Fibroblast of skin of left biceps (primary cell): ENCODE data around the gene MED28.
"Not testable (repeated sequence)": the region's sequence is repeated elsewhere in the genome, so short reads cannot be mapped to it uniquely, and the experiment has no call there.

Experiments used
- DNase-seq, 2 experiments: peaks; one replicate each; pipeline ENCODE4 v3.0.0-alpha.2; 2013; ENCODE audit warnings: low read depth in 2 of 2

MED28 gene, protein sequence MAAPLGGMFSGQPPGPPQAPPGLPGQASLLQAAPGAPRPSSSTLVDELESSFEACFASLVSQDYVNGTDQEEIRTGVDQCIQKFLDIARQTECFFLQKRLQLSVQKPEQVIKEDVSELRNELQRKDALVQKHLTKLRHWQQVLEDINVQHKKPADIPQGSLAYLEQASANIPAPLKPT

DNA sequence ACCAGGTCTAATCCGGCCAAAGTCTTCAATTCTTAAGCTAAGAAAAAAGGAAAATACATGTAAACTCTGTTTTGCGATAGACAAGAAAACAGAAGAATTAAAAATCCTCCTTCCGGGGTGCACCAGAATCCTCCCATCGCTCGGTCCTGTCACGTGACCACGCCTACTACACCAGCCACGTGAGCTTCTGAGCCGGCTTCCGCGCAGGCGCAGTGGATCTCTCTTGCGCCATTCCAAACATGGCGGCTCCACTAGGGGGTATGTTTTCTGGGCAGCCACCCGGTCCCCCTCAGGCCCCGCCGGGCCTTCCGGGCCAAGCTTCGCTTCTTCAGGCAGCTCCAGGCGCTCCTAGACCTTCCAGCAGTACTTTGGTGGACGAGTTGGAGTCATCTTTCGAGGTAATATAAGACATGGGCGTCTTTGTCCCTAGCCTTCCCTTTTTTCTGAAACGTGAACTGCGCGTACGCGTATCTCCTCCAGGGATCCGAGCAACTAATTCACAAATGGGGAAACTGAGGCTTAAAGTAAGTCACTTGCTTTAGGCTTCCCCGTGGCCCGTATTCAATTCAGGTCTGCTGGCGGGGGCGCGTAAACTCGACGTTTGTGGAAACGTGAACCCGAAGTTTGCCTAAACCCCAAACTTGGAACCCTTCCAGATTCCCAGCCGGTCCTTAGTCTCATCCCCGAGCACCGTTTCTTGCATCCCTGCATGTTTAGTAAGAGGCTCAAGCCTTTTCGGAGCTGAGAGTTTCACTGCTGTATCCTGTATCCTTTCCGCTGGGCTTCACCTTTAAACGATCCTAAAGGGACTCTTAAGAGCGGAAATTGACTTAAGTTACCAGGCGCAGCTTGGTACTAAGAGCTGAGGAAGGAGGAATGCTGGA is at the start of gene MED28:
Gene MED28 (plus strand): TSS at position 226 of the 884 bp plus-strand sequence. CDS start 14 bp downstream, at position 240.
- peak; percentile 84 for DNase-seq

DNA sequence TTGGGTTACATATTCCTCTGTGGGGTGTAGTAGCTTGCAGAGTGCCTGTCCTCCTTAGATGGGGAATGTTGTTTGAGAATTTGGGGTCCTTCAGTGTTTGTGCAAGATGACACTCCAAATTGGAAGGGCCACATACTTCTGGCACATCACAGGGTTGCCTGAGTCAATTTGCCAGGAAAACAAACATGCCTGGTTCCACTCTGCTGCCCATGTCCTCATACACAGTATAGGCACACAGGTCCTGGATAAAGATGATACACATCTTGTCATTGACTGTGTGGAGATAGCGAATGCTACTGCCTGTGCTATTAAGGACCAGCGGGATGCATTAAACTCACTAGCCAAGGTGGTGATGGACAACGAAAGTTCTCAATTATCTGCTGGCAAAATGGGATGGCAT is 48.6 kb upstream of the MED28 start:
- DNase-seq, result no peak

DNA sequence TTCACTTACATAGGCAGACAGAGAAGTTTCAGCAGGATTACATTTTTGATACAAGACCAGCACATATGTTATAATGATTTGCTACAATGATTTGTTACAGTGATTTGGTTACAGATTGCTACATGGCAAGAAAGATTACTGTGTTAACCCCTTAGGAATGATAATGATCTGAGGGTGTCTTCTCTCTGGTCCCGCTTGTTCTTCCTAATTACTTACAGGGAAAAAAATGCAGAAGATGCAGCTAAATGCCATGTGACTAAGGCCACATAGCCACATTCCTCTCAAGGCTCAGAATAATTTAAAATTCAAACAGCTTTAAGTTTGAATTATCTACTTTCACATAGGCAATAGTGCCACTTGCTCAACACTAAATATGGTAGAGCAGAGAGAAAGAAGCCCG is 47.2 kb upstream of the MED28 start:
- DNase-seq, result peak; percentile 72 to 78

DNA sequence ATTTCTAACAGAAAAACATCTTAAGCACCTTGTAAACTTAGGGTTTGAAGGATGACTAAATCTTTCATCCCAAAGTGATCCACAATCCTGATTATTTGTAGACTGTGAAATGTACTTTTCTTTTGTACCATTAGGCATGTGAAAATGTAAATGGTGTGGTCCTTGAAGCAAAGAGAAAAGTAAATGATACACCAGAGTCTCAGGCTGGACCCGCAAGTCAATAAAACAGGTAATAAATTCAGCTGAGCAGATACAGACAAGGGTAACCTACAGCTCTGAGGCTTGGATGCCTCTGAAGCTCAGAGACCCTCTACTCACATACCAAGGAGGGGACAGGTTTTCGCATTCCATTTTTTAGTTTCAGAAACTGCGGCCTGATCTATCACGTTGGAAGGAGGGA is 40.2 kb upstream of the MED28 start:
- no peak for DNase-seq

DNA sequence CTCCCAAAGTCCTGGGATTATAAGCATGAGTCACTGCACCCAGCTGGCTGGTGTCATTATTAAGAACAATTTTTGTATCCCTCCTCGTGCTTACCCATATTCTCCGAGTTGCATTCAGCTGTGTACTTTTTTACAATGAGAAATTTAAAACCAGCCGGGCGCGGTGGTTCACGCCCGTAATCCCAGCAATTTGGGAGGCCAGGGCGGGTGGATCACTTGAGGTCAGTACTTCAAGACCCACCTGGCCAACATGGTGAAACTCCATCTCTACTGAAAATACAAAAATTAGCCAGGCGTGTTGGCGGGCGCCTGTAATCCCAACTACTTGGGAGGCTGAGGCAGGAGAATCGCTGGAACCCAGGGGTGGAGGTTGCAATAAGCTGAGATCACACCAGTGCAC is 39.3 kb upstream of the MED28 start:
- DNase-seq, result not testable (repeated sequence)

DNA sequence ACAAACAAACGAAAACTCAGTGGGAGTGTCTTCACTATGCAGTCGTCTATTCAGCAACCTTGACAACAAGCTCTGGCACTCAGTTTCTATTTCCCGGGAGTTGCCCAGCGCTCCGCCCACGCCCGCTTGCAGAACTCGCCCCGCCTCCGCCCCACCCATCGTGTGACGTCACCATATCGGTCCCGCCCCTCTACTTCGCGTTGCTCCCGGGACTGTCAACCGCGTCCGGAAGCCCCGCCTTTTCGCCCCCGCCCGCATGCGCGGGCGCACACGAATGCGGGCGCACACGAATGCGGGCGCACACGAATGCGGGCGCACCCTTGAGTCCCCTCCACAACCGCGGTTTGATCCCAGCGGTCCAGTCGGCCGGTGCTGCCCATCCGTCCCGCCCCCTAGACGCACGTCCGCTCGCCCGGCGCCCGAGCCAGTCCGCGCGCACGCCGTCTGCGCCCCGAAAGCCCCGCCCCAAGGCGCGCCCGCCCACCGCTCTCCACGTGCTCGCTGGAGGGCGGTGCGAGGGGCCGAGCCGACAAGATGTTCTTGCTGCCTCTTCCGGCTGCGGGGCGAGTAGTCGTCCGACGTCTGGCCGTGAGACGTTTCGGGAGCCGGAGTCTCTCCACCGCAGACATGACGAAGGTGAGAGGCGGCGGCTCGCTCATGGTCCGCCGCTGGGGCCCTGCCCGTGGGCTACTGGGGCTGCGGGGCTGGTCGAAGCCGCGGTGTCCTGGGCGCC is 37.3 kb upstream of the MED28 start, which contains the start of gene LAP3:
Gene LAP3 (plus strand): TSS at position 267 of the 733 bp plus-strand sequence. CDS start 268 bp downstream, at position 535.
- DNase-seq, result peak; percentile 84 to 89

DNA sequence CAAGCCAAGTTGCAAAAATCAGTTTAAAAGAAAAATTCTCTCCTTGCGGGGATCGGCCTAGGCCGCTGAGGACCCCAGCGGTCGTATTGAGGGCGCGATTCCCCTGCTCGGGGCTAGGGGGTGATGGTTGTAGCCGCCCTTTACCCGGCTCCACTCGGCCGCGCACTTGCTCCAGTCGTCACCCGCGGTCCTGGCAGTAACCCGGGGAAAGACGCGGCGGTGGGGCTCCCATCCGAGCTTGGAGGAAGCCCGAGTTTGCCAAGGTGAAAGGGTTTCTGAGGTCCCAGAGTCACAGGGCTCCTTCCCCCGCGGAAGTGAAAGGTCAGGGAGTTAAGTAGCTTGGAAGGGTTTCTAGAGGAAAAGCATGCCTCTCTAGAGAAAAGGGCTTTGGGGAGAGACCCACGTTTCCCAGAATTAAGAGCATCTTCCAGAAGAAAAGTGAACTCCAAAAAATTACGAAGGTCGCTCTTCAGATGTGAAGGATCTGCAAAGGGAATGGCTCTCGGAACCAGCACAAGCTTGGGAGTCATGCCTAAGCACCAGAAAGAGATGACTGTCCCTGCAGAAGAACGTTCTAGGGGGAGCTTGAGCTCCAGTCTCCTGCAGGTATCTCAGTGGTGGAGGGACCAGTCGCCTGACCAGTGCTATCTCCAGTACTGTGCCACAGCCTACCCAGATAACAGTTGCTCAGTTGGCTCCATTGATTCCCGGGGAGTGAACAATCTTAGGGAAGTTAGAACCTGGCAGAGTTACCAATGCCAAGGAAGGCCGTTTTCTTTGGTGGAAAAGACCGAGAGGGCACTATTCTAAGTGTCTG is 36.6 kb upstream of the MED28 start:
- no peak for DNase-seq

DNA sequence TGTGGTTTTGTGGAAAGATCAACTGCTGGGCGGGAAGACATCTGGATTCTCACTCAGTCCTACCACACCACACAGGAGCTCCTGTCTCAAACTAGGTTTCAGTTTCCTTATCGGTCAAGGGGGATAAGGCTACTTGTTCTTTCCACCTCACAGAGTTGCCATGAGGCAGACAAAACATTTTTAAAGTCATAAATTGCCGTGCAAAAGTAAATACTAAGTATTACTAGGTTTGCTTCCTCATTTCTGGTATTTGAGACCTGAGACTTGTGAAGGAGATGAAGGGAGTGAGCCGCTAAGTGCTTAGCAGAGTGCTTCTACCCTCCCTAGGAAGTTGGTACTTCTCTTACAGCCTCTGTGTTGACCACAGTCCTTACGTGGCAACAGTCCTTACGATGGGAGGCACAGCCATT is 36.0 kb upstream of the MED28 start:
- no peak for DNase-seq

DNA sequence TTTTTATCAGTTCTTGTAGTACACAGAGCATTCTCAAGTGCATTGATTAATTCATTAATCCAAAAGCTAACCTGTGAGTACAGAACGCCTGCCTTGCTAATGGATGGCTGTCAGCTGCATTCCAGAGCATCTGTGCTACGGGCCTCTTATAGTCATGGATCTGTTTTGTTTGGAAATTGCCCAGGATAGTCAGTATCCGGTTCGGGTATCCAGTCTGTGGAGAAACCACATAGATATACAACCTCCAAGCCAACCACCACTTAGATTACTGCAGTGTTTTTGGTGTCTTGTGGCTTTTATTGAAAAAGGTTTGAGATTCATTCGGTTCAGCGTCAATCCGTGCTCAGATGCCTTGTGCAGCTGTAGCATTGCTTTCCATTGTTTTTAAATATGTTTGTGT is 33.5 kb upstream of the MED28 start:
- no peak for DNase-seq

DNA sequence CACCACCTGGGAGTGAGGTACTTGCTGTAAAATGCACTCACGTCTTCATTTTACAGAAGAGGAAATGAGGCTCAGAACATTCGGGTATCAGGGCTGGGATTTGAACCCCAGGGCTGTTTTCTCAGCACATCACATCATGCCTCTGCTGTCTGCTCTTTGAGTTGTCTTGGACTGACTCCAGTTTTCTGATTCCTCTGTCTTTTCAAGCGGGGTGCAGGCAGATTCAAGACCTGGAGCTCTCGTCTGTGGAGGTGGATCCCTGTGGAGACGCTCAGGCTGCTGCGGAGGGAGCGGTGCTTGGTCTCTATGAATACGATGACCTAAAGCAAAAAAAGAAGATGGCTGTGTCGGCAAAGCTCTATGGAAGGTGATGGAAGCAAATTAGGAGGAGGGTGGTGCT is 31.2 kb upstream of the MED28 start:
- DNase-seq, result no peak

DNA sequence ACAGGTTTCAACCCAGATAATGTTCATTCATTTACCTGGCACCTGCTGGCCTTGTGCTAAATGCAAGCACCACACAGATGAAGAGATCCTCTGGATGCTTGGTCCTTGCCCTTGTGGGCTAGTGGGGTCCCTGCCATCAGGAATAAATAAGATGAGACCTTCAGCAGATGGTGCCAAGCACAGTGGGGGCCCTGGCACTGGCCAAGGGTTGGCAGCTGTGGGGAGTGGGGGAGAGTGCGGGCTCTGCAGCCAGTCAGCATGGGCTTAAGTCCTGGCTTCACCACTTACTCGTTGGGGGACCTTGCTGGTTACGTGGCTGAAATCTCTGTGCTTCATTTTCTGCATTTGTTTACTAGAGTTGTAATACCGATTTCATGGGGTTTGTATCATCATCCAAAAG is 30.5 kb upstream of the MED28 start:
- DNase-seq, result no peak

DNA sequence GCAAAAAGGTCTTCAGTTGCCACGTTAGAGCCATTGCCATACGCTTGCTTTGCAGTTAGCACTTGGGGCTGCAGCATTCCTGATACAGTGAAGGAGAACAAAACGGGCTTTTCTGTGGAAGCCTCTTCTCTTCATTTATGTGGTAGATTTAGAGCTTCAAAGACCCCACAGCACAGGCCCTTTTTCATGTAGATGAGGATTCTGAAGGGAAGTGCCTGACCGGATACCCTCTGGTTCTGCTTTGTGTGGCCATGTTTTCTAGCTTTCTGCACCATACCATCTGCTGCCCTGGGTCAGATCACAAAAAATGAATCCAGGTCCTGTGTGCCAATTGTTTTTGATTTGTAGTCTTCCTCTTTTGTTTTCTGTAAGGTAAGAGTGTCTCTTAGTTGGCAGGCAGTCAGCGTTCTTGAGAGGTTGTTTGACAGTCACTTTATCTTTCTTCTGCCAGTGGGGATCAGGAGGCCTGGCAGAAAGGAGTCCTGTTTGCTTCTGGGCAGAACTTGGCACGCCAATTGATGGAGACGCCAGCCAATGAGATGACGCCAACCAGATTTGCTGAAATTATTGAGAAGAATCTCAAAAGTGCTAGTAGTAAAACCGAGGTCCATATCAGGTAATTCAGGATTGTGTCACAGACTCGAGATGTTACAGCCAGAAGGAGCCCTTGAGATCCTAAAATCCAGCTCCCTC is 29.8 kb upstream of the MED28 start:
- no peak for DNase-seq

DNA sequence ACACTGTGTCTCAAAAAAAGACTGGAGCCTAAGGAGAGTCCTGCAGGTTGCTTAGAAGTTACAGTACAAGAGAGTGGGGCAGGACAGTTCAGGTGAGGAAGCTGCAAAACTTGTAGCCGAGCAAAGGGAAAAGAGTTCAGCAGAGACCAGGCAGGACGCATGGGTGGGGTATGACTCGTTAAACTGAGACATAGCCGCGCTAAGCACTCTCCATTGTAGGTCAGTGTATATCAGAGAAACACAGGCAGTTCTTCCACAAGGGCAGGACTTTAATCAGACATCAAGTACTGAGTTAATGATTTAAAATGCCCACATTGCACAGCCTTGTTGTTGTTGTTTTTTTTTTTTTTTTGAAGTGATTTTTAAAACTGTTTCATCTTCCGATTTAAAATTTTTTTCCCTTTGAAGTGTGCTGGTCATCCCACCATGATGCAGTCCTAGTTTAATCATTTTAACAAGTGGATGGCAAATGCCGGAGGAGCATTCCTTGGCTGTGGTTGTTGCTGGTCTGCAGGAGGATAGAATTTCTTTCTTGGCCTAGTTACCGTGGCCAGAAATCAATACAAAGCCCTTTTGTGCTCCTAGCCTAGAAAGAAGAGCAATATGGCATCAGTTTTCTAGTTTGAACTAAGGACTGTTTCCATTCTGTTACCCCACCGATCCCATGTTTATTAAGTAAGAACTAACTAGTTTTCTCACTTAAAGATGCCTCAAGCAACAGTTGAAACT is 27.2 kb upstream of the MED28 start:
- no peak for DNase-seq

DNA sequence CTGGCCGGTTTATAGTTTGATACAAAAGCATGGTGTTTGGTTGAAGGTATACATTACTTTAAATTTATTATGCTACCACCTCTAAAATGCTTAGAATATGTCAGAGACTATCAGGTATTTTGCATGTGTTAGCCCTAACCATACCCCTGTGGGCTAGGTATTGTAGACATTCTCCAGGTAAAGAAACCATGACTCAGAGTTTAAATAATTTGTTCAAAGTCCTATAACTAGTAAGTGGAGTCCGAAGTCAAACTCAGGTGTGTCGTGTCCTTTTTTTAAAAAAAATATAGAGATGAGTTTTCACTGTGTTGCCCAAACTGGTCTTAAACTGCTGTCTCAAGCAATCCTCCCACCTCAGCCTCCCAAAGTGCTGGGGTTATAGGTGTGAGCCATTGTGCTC is 25.1 kb upstream of the MED28 start:
- no peak for DNase-seq

DNA sequence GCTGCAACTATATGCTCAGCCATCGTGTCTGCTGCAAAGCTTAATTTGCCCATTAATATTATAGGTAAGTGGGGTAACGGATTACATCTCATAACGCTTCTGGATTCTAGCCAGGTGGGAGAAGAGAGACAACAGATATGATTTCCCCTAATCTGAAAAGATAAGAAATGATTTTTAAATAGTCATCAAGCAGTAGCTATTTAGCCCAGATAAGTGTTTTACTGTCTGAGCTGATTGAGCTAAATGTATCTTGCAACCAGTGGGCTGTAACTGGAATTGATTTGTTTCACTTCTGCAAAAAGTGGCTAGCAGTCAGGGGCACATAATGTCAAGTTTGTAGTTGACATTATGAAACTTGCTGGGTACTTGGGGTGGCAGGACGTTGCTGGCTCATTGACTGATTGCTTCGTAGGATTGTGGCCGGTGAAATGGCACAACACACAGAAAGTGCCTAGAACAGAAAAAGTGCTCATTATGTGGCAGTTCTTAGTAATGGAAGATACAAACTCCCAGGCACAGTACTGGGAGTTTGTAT is 18.9 kb upstream of the MED28 start:
- DNase-seq, result no peak

DNA sequence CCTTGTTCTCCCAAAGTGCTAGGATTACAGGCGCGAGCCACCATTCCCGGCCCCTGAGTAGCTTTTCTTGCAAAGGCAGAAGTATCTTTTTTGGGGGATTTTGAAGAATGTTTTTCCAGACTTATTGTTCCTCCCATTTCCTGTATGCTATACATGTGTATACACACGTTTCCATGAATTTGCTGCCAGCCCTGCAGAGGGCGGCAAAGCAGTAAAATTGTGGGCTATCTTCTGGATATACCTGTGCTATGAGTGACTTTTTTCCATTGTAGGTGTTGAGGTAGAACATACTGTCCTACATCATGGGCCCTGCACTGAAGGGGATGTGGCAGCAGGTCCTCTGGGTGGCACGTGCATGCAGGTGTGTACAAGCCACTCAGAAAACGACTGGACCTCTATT is 16.9 kb upstream of the MED28 start:
- DNase-seq, result no peak

DNA sequence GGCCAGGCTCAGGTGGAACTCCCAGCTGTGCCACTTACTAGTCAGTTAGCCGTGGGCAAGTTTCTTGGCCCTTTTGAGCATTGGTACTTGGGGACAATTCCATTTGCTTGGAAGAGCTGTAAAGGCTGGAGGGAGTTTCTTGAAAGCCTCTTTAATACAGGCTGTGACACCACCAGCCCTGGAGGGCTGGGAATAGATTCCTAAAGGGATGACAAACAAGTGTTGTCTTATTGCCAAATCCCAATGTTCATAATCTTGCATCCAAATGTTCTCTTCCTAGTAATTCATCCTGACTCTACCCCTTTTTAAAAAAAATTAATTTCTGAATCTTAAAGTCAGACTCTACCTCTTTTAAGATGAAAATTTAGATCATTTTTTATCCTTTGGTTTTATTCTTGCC is 14.6 kb upstream of the MED28 start:
- DNase-seq, result no peak

DNA sequence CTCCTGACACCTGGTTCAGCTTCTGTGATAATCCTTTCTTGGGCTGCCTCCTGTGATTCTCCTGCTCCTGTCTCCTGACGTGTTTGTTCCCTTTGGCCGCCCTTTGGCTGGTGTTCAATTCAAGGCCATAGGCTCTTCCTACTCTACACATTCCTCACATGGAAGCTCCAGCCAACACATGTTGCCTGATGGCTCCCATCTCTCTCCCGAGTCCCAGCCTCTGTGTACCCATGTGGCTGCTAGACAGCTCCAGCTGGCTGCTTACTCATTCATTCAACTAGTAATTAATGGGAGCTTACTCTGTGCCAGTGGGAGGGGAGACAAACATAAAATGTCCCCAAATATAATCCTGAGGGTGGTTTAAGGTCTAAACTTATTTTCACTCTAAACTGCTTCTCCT is 9.2 kb upstream of the MED28 start:
- no peak for DNase-seq

DNA sequence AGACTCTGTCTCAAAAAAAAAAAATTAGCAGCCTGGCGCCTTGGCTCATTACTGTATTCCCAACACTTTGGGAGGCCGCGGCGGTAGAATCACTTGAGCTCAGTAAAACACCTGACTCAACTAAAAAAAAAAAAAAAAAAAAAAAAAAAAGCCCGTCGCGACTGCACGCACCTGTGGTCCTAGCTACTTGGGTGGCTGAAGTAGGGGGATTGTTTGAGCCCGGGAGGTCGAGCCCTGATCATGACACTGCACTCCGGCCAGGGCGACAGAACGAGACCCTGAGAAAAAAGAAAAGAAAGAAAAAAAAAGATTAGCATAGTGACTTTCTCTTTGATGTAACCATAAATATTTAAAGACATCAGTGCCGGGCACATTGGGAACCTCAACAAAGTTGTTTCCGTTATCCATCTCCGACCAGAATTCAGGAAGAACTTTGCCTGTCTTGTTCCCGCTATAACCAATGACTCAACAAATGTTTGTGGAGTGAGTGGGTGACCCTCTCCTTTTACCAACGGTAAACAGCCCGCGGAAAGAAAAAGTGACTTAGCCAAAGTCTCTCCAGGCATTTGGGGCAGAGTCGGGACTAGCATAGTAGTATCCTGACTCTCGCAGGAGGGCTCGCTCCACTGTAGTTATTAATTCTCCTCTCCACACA is 553 bp upstream of the MED28 start:
- DNase-seq, result peak in 1 of 2 experiments; percentile 31

DNA sequence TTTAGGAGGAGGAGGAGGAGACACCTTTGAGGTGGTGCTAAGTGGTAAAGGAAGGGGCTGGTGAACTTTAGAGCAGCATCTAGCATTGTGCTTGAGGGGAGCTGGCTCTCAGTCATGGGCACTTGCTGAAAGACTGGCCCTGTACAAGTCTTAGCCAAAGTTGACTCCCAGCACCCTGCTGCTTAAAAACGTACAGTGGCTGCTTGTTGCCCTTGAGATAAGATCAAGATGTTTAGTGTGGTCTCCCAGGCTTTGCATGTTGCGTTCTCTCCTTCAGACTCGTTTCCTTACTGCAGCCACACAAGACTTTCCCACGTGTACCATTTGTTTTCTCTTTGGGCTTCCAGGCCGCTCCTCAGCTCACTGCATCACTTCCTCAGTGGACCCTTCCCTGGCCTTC is 1.8 kb downstream of the MED28 start:
- no peak for DNase-seq
